GM19193 (cell line): ENCODE results near the gene LCNL1.

Experiments used
- POLR2A ChIP-seq: IDR thresholded peaks from 4 replicates; pipeline ENCODE4 v1.6.1; 2011; ENCODE audit not compliant: insufficient read depth, insufficient read length; ENCODE audit errors: extremely low read depth

The LCNL1 gene

DNA sequence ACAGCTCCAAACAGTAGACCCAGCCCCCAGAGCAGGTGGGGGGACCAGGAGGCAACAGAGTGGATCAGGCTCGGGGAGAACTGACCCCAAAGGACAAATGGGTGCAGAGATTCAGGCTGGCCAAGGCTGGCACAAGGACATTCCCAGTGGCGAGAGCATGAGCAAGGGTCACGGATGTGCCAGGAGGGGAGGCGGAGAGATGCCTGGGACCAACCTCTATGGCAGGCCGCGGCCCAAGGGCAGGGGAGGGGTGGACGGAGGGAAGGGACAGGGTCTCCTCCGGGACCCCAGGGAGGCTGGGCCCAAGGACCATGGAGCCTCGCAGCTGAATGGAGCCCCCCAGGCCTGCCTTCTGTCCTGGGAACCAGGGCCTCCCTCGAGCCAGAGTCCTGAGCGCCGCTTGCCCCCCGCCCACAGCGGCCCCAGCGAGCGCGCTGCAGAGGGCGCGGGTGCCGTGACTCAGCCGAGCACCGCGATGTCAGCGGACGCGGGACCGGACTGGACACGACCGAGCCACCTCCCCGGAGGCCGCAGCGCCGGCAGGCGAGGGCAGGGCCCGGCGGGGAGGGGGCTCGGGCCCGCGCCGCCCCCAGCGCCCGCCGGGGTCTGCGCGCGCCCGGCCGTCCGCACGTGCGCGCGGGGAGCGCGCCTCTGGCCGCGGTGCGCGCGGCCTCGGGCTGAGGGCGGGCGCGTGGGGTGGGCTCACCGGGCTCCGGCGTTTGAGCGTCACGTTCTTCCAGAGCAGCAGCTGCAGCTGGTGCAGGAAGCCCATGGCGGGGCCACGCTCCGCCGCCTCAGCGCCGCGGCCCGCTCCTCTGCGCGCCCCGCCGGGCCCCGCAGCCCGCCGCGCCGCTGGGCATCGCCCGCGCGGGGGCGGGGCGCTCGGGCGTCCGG is 44.8 kb downstream of the LCNL1 start, which contains the start of gene ABCA2:
Gene ABCA2 (minus strand): TSS at position 869 of the 894 bp plus-strand sequence. CDS start 97 bp downstream, at position 772.
- no peak for TF ChIP-seq POLR2A

DNA sequence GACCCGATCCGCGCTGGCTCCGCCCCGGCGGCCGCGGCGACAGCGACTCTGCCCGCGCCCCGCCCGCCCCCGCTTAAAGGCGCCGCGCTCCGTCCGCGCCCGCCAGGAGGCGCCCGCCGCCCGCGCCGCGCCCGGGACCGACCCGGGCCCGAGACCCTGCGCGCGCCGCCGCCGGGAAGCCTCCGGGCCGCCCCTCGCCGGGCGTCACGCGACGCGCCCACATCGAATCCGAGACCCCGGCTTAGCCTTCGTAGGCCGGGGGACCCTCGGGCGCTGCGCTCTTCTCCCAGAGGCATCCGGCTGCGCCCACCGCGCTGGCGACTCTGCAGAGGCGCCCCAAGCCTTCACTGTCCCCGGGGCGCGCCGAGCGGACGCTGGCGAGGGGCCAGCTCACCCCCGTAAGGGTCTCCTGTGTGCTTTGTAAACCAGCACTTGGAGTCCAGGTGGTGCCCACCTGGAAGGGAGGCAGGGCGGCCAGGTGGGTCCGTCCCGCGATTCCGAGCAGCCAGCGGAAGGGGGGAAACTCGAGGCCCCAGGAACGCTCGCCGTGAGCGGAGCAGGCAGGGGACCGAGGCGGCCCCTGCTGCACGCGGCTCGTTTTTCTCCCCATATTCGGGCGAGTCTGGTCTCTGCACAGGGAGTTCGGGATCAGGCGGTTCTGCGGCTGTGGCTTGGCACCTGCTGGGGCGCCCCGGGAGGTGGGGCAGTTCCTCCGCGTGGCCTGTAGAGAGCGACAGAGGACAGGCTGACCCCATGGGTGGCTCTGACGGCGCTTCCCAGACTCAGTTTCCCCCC is 45.7 kb downstream of the LCNL1 start:
- TF ChIP-seq POLR2A, result no peak

DNA sequence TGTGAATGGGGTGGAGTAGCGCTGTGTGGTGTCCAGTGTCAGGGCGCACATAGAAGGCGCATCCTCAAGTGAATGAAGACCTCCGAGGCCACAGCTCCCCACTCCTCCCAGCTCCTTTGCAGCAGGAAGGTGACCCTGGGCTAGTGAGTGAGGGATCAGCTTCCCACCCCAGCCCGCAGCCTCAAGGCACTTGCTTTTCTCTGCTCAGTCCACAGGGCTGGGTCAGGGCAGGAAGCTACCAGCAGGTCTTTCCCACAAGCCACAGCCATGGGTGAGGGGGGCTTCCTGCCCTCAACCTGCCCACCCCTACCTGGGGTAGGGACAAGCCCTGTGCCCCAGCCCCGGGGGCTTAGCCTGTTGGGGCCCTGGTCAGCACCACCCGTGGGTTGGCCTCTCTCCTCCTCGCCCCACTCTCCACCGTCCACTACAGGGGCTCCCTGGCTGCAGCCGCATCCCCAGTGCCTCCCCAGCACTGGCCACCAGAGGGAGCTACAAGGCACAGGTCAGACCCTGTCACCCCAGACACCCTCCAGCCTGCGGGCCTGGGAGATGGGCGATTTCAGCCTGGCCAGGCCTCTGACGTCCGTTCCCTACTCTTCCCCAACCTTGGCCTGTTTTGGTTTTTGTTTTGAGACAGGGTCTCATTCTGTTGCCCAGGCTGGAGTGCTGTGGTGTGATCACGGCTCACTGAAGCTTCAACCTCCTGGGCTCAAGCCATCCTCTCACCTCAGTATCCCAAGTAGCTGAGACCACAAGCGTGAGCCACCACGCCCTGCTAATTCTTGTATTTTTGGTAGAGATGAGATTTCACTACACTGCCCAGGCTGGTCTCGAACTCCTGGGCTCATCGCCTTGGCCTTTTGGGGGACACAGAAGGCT is 46.5 kb downstream of the LCNL1 start:
- TF ChIP-seq POLR2A, result no peak

DNA sequence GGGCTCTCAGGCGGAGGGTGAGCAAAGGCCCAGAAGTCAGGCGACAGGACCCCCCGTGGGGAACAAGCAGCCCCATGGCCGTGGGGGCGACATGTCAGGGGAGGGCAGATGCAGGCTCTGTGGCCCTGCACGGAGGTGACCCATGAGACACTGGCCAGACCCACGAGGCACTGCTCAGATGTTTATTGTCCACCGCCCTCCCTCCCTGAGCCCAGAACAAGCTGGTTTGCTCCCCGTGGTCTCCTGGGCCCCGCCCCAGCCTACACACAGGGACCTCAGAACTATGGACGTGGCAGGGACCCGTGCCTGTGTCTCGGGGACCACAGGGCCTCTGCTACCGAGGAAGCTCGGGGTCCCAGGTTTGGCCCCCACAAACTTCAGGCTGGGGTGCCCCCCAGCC is 47.2 kb downstream of the LCNL1 start:
- no peak for TF ChIP-seq POLR2A

DNA sequence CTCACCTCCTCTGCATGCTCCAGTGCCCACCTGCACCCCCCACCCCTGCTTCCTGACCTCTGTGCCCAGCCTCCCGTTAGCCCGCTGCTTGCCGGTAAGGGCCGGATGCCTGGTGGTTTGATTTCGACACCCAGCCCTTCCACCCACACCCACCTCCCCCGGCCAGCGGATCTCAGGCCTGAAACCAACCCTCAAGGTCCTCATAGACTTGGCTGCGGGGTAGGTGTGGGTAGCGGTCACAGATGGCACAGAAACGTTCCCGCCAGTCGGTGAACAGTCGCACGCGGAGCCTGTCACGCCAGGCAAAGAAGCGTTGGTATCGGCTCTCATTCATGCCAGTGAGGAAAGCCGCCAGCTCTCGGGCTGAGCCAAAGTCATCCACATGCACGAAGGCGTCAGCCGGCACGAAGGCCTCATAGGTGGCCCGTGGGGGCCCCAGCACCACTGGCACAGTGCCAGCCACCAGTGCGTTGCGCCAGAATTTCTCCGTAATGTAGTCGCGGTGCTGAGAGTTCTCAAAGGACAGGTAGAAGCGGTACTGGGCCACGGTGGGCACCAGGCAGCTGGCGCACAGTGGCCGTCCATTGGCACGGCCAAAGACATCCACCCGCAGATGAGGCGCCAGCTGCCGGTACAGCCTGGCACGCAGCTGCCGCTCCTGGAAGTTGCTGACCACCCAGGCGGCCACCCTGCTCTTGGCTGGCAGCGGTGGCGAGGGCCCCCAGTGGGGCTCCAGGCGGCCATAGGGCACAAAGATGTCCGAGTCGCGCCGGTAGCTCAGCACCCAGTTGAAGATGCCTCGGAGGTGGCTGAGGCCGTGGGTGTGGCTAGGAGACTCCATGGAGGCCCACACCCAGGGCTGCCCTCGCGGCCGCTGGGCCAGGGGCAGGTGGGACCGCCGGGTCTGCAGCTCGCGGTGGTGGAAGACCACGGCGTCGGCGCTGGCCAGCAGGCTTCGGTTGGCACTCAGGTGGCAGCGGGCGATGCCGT is 48.0 kb downstream of the LCNL1 start:
- no peak for TF ChIP-seq POLR2A

DNA sequence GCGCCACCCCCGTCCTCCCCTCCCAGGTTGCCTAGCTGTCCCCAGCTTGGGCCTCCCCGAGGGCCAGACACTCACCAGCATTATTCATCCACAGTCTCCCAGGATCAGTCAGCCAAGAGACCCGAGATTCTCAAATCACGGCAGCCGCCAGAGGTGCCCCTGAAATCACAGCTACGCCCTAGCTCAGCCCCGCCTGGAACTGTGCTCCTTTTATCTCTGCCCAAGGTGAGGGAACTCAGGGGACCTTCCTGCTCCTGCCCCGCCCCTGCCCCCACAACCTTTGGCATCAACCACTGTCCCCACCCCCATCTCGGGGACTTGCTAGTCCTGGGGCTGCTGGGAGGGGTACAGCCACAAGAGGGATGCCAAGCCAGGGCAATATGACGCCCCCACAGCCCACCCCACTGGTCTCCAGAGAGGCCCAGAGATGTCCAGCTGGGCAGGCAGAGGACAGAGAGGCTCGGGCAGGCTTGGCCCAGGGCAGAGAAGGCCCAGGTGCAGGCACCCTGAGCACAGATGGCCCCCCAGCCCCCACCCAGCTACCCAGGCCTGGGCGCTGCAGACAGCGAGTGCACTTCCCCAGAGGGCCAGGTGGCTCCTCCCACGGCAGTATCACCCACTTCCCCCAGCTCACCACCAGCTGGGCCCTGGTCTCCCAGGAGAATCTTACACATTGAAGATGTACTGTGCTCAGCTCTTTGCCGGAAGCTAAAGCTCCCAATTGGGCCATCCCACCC is 49.3 kb downstream of the LCNL1 start, which contains the start of gene FUT7:
Gene FUT7 (minus strand): TSS at position 185 of the 737 bp plus-strand sequence. CDS start 97 bp downstream, at position 88.
- TF ChIP-seq POLR2A, result no peak

DNA sequence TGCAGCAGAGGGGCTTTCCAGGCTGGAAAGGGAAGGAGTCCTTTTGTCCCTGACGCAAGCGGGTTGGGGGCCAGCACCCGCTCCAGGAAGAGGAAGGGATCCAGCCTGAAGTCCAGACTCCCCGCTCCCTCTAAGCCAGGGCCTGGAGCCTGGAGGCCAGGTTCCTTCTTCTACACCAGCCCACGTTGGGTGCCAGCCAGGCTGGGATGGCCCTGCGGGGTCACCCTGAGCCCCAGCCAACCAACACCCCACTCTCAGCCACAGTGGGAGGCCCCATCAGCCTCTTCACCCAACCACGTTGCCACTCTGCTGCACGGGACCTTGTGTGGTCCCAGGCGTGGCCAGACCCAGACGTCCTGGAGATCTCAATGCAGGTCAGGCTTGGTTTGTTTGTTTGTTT is 50.1 kb downstream of the LCNL1 start:
- TF ChIP-seq POLR2A, result no peak

DNA sequence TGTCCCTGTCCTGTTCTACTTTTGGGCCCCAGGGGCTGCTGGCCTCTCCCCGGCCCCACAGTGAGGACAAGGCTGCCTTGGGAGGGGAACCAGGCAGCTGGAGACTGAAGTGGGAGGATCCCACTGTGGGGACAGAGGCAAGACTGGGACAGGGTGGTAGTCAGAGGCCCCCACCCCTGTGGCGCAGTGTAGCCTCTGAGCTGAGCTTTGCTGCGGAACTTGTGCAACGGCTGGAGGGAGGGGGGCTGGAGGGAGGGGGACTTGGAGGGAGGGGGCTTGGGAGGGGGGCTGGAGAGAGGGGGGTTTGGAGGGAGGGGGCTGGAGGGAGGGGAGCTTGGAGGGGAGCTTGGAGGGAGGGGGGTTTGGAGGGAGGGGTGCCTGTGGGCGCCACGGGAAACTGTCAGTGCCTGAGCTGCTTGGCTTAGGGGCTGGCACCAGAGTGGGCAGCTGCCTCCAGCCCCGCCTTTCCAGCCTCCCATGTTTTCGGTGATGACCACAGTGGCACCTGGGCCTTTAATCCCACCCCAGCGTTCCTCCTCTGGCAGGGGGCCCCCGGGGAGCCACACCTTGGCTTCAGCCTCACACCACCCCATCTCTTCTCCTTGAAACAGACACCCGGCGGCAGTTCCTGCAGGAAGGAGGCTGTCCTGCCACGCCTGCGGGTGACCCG is 51.4 kb downstream of the LCNL1 start:
- no peak for TF ChIP-seq POLR2A

DNA sequence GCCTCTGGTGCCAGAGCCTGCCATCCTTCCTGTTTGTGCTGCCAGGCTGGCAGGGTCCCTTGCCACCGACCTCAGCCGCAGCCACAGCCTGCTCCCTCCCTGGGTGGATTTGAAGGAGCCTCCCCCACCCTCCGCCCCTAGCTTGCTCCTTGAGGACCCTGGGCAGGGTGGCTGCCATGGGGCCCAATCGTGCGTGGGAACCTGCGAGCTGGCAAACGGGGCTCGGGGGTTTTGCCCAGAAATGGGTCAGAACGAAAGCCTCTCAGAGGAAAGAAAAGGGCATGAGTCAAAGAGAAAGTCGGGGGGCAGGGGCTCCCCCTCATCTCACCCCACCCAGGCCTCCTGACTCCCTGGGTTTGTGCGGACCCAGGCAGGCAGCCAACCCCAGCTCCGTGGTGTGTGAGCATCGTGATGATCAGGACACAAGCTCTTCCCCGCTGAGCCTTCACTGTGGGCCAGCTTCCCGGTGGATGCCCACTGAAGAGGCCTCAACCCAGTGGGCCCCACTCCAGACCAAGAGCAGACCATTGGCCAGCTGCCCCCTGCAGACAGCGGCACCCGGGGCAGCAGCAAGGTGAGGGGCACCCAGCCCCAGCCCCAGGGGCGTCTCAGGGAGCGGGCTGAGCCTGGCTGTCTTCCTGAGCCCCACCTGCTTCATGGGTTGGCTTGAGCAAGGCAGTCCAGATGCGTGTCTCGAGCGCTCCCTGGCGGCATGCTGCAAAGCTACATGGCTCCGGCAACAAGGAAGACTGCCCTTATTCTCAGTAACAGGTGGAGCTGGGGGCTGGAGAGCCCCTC is 52.1 kb downstream of the LCNL1 start:
- no peak for TF ChIP-seq POLR2A
